ENCODE data around the gene PRRT4.
A peak's percentile ranks its signal among the peaks of the same experiment; 100 is the strongest.

DNA sequence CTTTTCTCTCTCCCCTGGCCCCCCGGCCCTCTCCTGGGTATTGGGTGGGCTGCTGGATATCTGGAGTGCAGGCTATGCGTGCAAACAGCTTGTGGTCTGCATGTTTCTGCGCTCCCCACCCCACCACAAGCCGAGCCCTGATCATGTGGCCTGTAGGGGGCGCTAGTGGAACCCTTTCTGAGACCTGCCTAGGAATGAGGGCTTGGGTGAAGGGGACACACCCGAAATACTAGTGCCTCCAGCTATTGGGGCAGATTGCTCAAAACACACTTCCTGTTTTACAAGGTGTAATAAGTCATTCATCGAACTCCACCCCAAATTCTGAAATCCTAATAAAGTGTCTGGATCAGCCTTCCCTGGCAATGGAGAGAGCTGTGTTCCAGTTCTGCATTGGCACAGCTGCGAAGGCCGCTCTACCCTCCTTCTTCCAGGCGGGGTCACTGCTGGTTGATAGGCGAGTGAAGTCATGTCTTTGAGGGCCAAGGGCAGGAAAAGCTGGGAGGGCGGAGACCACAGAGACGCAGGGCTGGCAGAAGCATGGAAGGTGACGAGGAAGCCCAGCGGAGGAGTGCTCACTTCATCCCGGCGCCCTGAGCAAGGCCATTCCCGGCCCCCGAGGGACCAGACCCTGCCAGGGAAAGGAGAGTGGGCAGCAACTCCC, 19.8 kb upstream of the PRRT4 start:
- TF ChIP-seq, protein P1, sequence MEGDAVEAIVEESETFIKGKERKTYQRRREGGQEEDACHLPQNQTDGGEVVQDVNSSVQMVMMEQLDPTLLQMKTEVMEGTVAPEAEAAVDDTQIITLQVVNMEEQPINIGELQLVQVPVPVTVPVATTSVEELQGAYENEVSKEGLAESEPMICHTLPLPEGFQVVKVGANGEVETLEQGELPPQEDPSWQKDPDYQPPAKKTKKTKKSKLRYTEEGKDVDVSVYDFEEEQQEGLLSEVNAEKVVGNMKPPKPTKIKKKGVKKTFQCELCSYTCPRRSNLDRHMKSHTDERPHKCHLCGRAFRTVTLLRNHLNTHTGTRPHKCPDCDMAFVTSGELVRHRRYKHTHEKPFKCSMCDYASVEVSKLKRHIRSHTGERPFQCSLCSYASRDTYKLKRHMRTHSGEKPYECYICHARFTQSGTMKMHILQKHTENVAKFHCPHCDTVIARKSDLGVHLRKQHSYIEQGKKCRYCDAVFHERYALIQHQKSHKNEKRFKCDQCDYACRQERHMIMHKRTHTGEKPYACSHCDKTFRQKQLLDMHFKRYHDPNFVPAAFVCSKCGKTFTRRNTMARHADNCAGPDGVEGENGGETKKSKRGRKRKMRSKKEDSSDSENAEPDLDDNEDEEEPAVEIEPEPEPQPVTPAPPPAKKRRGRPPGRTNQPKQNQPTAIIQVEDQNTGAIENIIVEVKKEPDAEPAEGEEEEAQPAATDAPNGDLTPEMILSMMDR (IDR thresholded peaks at IDR 0.05; ENCODE audit: low read length) = peak; percentile 85
- TF ChIP-seq EZH2 (optimal IDR thresholded peaks at IDR 0.05; ENCODE audit: low read depth, low read length) (no peak), EZH2phosphoT487 (IDR thresholded peaks at IDR 0.05; ENCODE audit: low read length) (no peak)
